Measurements from ENCODE around the gene IFT88.

The IFT88 gene

DNA sequence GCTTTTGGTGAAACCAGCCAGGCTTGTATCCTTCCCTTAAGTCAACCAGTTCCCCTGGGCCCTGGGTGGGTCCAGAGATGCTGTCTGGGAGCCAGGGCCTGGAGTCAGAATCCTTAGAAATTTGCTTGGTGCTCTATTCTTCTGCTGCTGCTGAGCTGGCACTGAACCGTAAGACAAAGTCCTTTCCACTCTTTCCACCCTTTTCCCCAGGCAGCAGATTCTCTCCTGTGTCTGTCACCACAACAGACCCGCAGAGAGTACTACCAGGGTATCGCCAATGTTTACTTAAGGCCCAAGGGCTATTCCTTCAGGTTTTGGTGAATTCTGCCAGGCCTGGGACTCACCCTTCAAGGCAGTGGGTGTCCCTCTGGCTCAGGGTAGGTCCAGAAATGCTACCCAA, 12.2 kb downstream of the IFT88 start:
- ATAC-seq = no peak
- no peak for TF ChIP-seq ZFP30 (CRISPR knock-in tag; IDR thresholded peaks at IDR 0.05)
- TF ChIP-seq PPARA (CRISPR knock-in tag; IDR thresholded peaks at IDR 0.05; ENCODE audit: borderline replicate concordance) = no peak
- no peak for TF ChIP-seq ZNF70 (CRISPR knock-in tag; IDR thresholded peaks at IDR 0.05)
- no peak for TF ChIP-seq ARNTL (CRISPR knock-in tag; IDR thresholded peaks at IDR 0.05; ENCODE audit: borderline replicate concordance, low read depth)
- no peak for TF ChIP-seq ZNF8 (CRISPR knock-in tag; IDR thresholded peaks at IDR 0.05)
- TF ChIP-seq ISL1 (CRISPR knock-in tag; IDR thresholded peaks at IDR 0.05) = no peak
- TF ChIP-seq POU6F1 (CRISPR knock-in tag; IDR thresholded peaks at IDR 0.05; ENCODE audit: borderline replicate concordance, low read depth) = no peak
- no peak for TF ChIP-seq CSDC2 (CRISPR knock-in tag; IDR thresholded peaks at IDR 0.05)
- no peak for TF ChIP-seq TOX (CRISPR knock-in tag; IDR thresholded peaks at IDR 0.05; ENCODE audit: borderline replicate concordance)

GRCh38 chr13:20580257-20580656, 13.3 kb downstream of the IFT88 start:
- ATAC-seq = no peak
- TF ChIP-seq ZFP30 (CRISPR knock-in tag; IDR thresholded peaks at IDR 0.05) (no peak), CREB5 (CRISPR knock-in tag; IDR thresholded peaks at IDR 0.05; ENCODE audit: low read depth) (no peak), ZFP3 (CRISPR knock-in tag; IDR thresholded peaks at IDR 0.05) (no peak), TSHZ2 (CRISPR knock-in tag; IDR thresholded peaks at IDR 0.05) (no peak), TCF4 (CRISPR knock-in tag; IDR thresholded peaks at IDR 0.05; ENCODE audit: borderline replicate concordance) (no peak), ZNF565 (CRISPR knock-in tag; conservative IDR thresholded peaks at IDR 0.05; ENCODE audit: low read depth) (no peak), OSR1 (CRISPR knock-in tag; IDR thresholded peaks at IDR 0.05) (no peak), GLIS3 (CRISPR knock-in tag; IDR thresholded peaks at IDR 0.05) (no peak), ZNF8 (CRISPR knock-in tag; IDR thresholded peaks at IDR 0.05) (no peak), BACH2 (CRISPR knock-in tag; IDR thresholded peaks at IDR 0.05; ENCODE audit: borderline replicate concordance) (no peak), CSDC2 (CRISPR knock-in tag; IDR thresholded peaks at IDR 0.05) (no peak), ZNF70 (CRISPR knock-in tag; IDR thresholded peaks at IDR 0.05) (no peak), POU6F1 (CRISPR knock-in tag; IDR thresholded peaks at IDR 0.05; ENCODE audit: borderline replicate concordance, low read depth) (no peak), SNAI2 (CRISPR knock-in tag; IDR thresholded peaks at IDR 0.05) (no peak), ZC3H10 (CRISPR knock-in tag; IDR thresholded peaks at IDR 0.05) (no peak), CSRNP3 (CRISPR knock-in tag; IDR thresholded peaks at IDR 0.05) (no peak), PPARA (CRISPR knock-in tag; IDR thresholded peaks at IDR 0.05; ENCODE audit: borderline replicate concordance) (no peak), TOX (CRISPR knock-in tag; IDR thresholded peaks at IDR 0.05; ENCODE audit: borderline replicate concordance) (no peak), ARNTL (CRISPR knock-in tag; IDR thresholded peaks at IDR 0.05; ENCODE audit: borderline replicate concordance, low read depth) (no peak)

GRCh38 chr13:20582026-20582425, 15.1 kb downstream of the IFT88 start:
- TF ChIP-seq TCF4 (CRISPR knock-in tag; IDR thresholded peaks at IDR 0.05; ENCODE audit: borderline replicate concordance) (no peak), ZC3H10 (CRISPR knock-in tag; IDR thresholded peaks at IDR 0.05) (no peak), ESRRG (CRISPR knock-in tag; IDR thresholded peaks at IDR 0.05) (no peak), ISL1 (CRISPR knock-in tag; IDR thresholded peaks at IDR 0.05) (no peak), ARNTL (CRISPR knock-in tag; IDR thresholded peaks at IDR 0.05; ENCODE audit: borderline replicate concordance, low read depth) (no peak), PPARA (CRISPR knock-in tag; IDR thresholded peaks at IDR 0.05; ENCODE audit: borderline replicate concordance) (no peak), ZNF8 (CRISPR knock-in tag; IDR thresholded peaks at IDR 0.05) (no peak), CSRNP3 (CRISPR knock-in tag; IDR thresholded peaks at IDR 0.05) (no peak), POU6F1 (CRISPR knock-in tag; IDR thresholded peaks at IDR 0.05; ENCODE audit: borderline replicate concordance, low read depth) (no peak)
- ATAC-seq = no peak
